Activated T-helper 17 cell treated with anti-CD3 and anti-CD28 coated beads, Interleukin-2, amount 50 U/mL, for 72 hours (primary cell): ENCODE results near the gene OSBPL1A. TPM values are rescaled to one million over a fixed set of nuclear protein-coding genes. Genes with fewer than 3 reads are reported as not detected.

Experiments
- ATAC-seq: fragments of 150-1000 bp; cut with Tn5 transposase; replicated peaks from 2 replicates; pipeline ENCODE4 v1.10.0; 2021; ENCODE audit warnings: mild to moderate bottlenecking, moderate library complexity
- H3K27ac Mint-ChIP-seq: one replicate; pipeline ENCODE4 v1.8.0; 2022; ENCODE audit warnings: mixed read lengths
- H3K27me3 Mint-ChIP-seq: one replicate; pipeline ENCODE4 v1.8.0; 2022; ENCODE audit warnings: mixed read lengths
- H3K36me3 Mint-ChIP-seq: one replicate; pipeline ENCODE4 v1.8.0; 2022; ENCODE audit warnings: low read depth, mild to moderate bottlenecking, mixed read lengths
- H3K4me1 Mint-ChIP-seq: one replicate; pipeline ENCODE4 v1.8.0; 2022; ENCODE audit warnings: mixed read lengths
- H3K4me3 Mint-ChIP-seq: one replicate; pipeline ENCODE4 v1.8.0; 2022; ENCODE audit warnings: mild to moderate bottlenecking, mixed read lengths
- H3K9me3 Mint-ChIP-seq: one replicate; pipeline ENCODE4 v1.8.0; 2022; ENCODE audit warnings: mixed read lengths
- total RNA-seq, 2 donors: library from RNA; stranded (reverse); gene quantifications; one replicate each; pipeline ENCODE4 v1.2.3, GENCODE V29; 2022

The OSBPL1A gene
- total RNA-seq, 2 donors from 2014 or later = 2.8 to 4.1 TPM

DNA sequence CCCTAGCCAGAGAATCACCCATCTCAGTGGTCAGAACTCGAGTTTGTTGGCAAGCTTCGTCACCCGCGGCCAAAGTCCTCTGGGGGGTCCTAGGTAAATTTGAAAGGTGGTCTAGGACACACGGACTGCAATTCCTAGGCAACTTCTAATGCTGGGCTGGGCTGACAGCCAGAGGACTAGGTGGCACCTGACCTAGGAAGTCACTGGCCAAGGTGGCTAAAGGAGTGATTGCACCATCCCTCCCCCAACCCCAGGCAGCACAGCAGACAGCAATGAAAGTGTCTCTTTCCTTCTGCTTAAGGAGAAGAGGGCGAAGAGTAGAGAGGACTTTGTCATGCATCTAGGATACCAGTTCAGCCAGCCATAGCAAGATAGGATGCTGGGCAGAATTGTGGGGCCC, 147.9 kb downstream of the OSBPL1A start:
- ATAC-seq = no peak
- Mint-ChIP-seq H3K9me3 (no peaks in the 10 kb centered on the region), H3K27ac (no peak overlapping the region), H3K27me3 (peaks cover 6% of the 10 kb centered on the region), H3K36me3 (no peaks in the 10 kb centered on the region), H3K4me1 (peaks cover 5% of the 10 kb centered on the region), H3K4me3 (no peak overlapping the region)

GRCh38 chr18:24248359-24248758, 149.3 kb downstream of the OSBPL1A start:
- Mint-ChIP-seq H3K36me3 (no peaks in the 10 kb centered on the region), H3K27me3 (peaks cover 6% of the 10 kb centered on the region), H3K27ac (no peak overlapping the region), H3K4me3 (no peak overlapping the region), H3K9me3 (no peaks in the 10 kb centered on the region), H3K4me1 (peaks cover 5% of the 10 kb centered on the region)
- ATAC-seq = no peak

DNA sequence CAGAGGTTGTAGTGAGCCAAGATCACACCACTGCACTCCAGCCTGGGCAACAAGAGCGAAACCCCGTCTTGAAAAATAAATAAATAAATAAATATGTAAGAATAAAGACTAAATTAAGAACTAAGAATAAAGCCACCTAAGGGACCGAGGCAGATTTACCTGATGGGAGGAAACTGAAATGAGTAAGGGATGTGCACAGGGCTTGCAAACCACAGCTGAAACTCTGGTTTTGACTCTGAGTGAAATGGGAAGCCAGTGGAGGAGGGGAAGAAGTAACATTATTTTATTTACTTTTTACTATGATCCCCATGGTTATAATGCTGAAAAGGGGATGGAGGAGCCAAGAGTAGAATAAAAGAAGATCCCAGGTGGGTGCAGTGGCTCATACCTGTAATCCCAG, 151.5 kb downstream of the OSBPL1A start:
- ATAC-seq = peak; percentile 90
- H3K9me3 Mint-ChIP-seq = no peaks in the 10 kb centered on the region
- no peak overlapping the region for H3K4me3 Mint-ChIP-seq
- peaks cover 5% of the 10 kb centered on the region for H3K4me1 Mint-ChIP-seq
- H3K27me3 Mint-ChIP-seq = peaks cover 3% of the 10 kb centered on the region
- no peaks in the 10 kb centered on the region for H3K36me3 Mint-ChIP-seq
- no peak overlapping the region for H3K27ac Mint-ChIP-seq

DNA sequence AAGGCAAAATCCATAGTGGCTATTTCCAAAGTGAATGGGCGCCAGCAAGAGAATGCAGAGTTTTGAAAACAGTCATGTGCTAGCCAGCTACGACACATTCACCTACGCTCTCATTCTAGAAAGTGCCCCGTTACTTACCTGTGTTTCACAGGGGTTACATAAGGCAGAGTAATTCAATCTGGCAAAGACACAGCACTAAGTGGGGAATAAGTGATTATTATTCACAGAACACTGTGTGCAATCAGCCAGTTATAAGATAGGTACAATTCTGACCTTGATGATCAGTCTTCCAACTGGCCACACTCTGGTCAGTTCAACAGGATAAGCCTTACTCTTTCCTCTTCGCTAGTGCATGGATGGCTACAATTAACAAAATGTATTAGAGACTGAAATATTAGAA, 152.9 kb downstream of the OSBPL1A start:
- no peak overlapping the region for H3K4me3 Mint-ChIP-seq
- no peaks in the 10 kb centered on the region for H3K9me3 Mint-ChIP-seq
- H3K27me3 Mint-ChIP-seq = peaks cover 3% of the 10 kb centered on the region
- H3K36me3 Mint-ChIP-seq = no peaks in the 10 kb centered on the region
- no peak overlapping the region for H3K27ac Mint-ChIP-seq
- peaks cover 5% of the 10 kb centered on the region for H3K4me1 Mint-ChIP-seq
- ATAC-seq = no peak

DNA sequence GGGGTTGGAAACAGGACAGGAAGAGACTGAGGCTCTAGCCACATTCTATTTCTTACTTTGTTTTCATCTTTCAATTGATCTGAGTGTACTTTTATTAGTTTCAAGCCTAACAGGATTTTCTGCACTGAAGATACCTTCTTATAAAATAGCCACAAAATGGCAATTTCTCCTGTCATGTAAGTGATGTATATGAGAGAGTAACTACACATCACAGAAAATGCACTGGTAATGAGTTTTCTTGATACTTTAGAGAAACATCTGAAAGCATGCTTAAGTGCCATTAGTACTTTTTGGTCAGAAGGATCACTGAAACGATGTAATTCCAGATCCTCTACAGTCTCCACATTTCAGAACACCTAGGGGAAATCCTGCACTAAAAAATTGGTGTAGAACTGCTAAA, 153.9 kb downstream of the OSBPL1A start:
- peaks cover 3% of the 10 kb centered on the region for H3K27me3 Mint-ChIP-seq
- no peak overlapping the region for H3K27ac Mint-ChIP-seq
- no peak for ATAC-seq
- H3K4me1 Mint-ChIP-seq = peaks cover 5% of the 10 kb centered on the region
- H3K9me3 Mint-ChIP-seq = no peaks in the 10 kb centered on the region
- H3K36me3 Mint-ChIP-seq = no peaks in the 10 kb centered on the region
- no peak overlapping the region for H3K4me3 Mint-ChIP-seq

DNA sequence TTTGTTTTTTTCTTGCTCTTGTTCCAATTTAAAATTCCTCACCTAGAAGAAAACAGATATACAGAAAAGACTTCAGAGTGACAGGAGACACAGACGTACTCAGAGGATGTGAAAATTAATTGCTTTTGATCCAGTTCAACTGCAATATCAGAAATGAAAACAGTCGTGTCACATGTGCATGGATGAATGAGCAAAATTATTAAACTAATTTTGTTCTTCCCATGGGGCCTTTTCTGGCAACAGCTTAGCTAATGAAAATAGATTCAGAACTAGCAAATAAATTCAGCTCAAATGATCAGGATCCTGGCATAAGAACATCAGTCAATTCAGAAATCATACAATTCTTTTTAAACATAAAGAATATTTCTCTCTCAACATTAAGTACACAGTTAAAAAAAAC, 158.3 kb downstream of the OSBPL1A start:
- H3K4me3 Mint-ChIP-seq = no peak overlapping the region
- no peak overlapping the region for H3K27ac Mint-ChIP-seq
- H3K9me3 Mint-ChIP-seq = no peaks in the 10 kb centered on the region
- ATAC-seq = no peak
- H3K36me3 Mint-ChIP-seq = no peaks in the 10 kb centered on the region
- no peaks in the 10 kb centered on the region for H3K4me1 Mint-ChIP-seq
- H3K27me3 Mint-ChIP-seq = peaks cover 3% of the 10 kb centered on the region

GRCh38 chr18:24238387-24238786, 159.2 kb downstream of the OSBPL1A start:
- Mint-ChIP-seq H3K27me3 (peaks cover 3% of the 10 kb centered on the region), H3K9me3 (no peaks in the 10 kb centered on the region), H3K27ac (no peak overlapping the region), H3K4me3 (no peak overlapping the region), H3K4me1 (no peaks in the 10 kb centered on the region), H3K36me3 (no peaks in the 10 kb centered on the region)
- no peak for ATAC-seq

DNA sequence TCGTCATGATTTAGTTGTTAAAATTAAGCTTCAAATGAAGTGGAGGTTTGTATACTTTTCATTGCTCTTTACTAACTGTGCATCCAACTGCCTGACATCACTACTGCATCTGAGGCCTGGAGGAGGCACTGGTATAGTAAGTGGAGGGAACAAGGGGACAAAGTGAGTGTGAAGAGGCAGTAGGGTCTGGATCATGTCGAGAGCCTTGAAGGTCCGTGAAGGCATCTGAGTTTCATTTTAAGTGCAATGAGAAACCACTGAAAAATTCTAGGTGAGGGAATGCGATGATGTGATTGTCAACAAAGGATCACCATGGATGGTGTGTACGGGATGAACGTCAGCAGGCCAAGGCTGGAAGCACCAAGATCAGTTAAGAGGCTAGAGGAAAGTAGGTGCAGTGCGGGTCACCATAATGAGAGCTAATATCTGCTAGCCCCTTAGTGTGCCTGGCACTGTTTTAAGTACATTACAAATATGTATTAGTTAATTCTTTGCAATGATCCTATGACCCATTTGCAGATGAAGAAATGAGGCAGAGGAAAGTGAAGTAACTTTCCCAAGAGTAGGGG, 162.7 kb downstream of the OSBPL1A start:
- no peaks in the 10 kb centered on the region for H3K9me3 Mint-ChIP-seq
- ATAC-seq = no peak
- H3K4me3 Mint-ChIP-seq = no peak overlapping the region
- no peak overlapping the region for H3K27ac Mint-ChIP-seq
- H3K4me1 Mint-ChIP-seq = no peaks in the 10 kb centered on the region
- H3K27me3 Mint-ChIP-seq = no peaks in the 10 kb centered on the region
- H3K36me3 Mint-ChIP-seq = no peaks in the 10 kb centered on the region

DNA sequence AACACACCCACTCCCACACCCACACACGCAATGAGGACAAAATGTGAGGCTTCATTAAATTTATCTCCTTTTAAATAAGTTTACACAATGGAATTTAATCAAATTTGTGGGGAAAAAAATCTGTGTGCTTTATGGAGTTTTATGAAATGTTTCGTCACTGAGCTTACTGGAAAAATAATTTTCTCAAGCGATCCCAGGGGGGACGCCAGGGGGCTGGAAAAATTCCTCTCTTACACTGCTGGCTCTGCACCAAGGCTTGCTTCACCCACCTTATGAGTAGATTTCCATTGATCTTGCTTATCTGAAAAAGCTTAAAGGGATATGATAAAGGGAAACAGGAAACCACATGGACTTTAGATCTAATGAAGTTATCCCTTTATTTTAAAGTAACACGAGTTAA, 163.3 kb downstream of the OSBPL1A start:
- no peaks in the 10 kb centered on the region for H3K36me3 Mint-ChIP-seq
- no peaks in the 10 kb centered on the region for H3K4me1 Mint-ChIP-seq
- H3K9me3 Mint-ChIP-seq = no peaks in the 10 kb centered on the region
- no peak overlapping the region for H3K4me3 Mint-ChIP-seq
- no peak for ATAC-seq
- H3K27me3 Mint-ChIP-seq = no peaks in the 10 kb centered on the region
- H3K27ac Mint-ChIP-seq = no peak overlapping the region

GRCh38 chr18:24232800-24233199, 164.8 kb downstream of the OSBPL1A start:
- Mint-ChIP-seq H3K4me1 (no peaks in the 10 kb centered on the region), H3K9me3 (no peaks in the 10 kb centered on the region), H3K27me3 (no peaks in the 10 kb centered on the region), H3K36me3 (no peaks in the 10 kb centered on the region), H3K27ac (no peak overlapping the region), H3K4me3 (no peak overlapping the region)
- no peak for ATAC-seq

GRCh38 chr18:24231773-24232735, 165.6 kb downstream of the OSBPL1A start:
- H3K27ac Mint-ChIP-seq = no peak overlapping the region
- H3K4me3 Mint-ChIP-seq = no peak overlapping the region
- H3K4me1 Mint-ChIP-seq = no peaks in the 10 kb centered on the region
- H3K36me3 Mint-ChIP-seq = no peaks in the 10 kb centered on the region
- no peaks in the 10 kb centered on the region for H3K9me3 Mint-ChIP-seq
- no peaks in the 10 kb centered on the region for H3K27me3 Mint-ChIP-seq
- ATAC-seq = no peak

DNA sequence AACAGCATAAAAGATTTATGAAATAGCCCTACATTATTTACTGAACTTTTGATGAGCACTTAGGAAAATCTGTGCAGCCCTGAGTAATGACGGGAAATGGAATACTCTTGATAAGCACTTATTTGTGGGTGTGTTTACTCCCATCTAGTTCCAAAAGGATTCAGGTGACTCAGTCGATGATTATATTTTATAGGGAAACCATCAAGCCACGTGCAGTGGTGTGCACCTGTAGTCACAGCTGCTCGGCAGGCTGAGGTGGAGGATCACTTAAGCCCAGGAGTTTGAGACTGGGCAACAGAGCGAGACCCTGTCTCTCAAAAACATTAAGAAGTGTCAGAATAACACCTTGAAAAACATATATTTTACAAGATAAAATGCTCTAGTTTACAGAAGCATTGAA, 166.9 kb downstream of the OSBPL1A start:
- Mint-ChIP-seq H3K36me3 (no peaks in the 10 kb centered on the region), H3K4me1 (no peaks in the 10 kb centered on the region), H3K27me3 (no peaks in the 10 kb centered on the region), H3K9me3 (no peaks in the 10 kb centered on the region), H3K27ac (no peak overlapping the region), H3K4me3 (no peak overlapping the region)
- no peak for ATAC-seq

DNA sequence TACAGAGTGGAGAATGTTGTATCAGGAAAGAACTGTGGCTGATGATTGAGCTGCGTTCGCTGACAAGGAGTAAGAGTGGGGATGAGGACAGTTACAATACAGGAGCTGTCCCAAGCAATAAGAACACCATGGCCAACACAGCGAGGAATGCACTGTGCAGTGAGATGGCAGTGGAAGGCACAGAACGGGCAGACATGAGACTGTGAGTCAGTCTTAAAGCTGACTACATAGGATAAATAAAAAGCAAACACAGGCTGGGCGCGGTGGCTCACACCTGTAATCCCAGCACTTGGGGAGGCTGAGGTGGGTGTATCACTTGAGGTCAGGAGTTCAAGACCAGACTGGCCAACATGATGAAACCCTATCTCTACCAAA, 169.0 kb downstream of the OSBPL1A start:
- H3K36me3 Mint-ChIP-seq = no peaks in the 10 kb centered on the region
- no peak for ATAC-seq
- no peaks in the 10 kb centered on the region for H3K27me3 Mint-ChIP-seq
- no peaks in the 10 kb centered on the region for H3K9me3 Mint-ChIP-seq
- H3K27ac Mint-ChIP-seq = no peak overlapping the region
- no peaks in the 10 kb centered on the region for H3K4me1 Mint-ChIP-seq
- no peak overlapping the region for H3K4me3 Mint-ChIP-seq

DNA sequence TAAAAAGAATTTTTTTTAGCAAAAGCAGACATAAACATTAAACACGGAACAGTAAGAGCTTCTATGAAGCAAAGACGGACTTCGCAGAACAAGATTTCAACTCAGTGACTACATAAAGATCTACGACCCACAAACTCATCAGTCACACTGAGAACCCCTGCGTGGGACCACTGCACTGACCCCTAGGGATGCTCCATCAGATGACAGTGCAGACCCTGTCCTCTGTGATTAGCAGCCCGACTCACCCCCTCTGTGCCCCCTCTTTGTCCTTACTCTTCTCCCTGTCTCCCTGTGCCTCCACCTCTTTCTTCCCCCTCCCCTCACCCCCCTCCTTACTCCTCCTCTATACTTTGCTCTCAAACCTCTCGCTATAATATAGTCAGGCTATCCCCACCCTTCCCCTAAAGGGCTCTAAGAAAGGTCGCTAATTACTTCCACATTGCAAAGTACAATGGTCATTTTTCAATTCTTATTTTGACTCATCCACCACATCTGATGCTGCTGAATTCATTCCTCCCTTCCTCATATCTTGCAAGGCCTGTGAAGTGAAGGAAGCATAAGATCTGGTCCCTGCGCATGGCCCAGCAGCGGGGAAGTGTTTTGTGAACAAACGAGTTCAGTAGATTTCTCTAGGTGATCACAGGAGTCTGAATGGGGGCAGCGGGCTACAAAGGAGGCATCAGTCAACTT, 169.5 kb downstream of the OSBPL1A start:
- Mint-ChIP-seq H3K27me3 (no peaks in the 10 kb centered on the region), H3K36me3 (no peaks in the 10 kb centered on the region), H3K4me1 (no peaks in the 10 kb centered on the region), H3K4me3 (no peak overlapping the region), H3K9me3 (no peaks in the 10 kb centered on the region), H3K27ac (no peak overlapping the region)
- no peak for ATAC-seq

DNA sequence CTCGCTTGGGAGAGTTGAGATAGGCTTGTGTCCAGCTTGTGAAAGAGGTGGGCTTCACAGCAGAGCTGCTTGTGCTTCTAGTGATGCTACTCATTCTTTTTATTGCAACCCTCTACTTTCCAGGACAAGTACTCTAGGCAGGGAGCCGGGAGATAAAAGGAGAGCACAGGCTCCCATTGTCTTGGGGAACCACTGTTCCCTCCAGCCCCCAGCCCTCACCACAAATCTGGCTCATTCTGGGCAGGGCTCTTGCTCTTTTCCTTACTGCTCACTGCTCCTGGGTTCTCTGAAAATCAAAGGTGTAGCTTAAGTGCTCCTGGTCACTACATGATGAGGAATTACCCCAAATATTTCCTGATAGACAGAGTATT, 177.3 kb downstream of the OSBPL1A start:
- no peak for ATAC-seq
- no peaks in the 10 kb centered on the region for H3K27me3 Mint-ChIP-seq

More for the DNA sequence above, 177.3 kb downstream of the OSBPL1A start:
- H3K4me1 Mint-ChIP-seq = no peaks in the 10 kb centered on the region
- H3K4me3 Mint-ChIP-seq = no peak overlapping the region
- no peaks in the 10 kb centered on the region for H3K9me3 Mint-ChIP-seq
- no peaks in the 10 kb centered on the region for H3K36me3 Mint-ChIP-seq
- no peak overlapping the region for H3K27ac Mint-ChIP-seq
